Measurements from ENCODE around the gene NR1H2. TPM values are rescaled to one million over a fixed set of nuclear protein-coding genes. Genes with fewer than 3 reads are reported as not detected.
A peak's percentile ranks its signal among the peaks of the same experiment; 100 is the strongest.
"Not testable (repeated sequence)": the region's sequence is repeated elsewhere in the genome, so short reads cannot be mapped to it uniquely, and the experiment has no call there.

The NR1H2 gene
- total RNA-seq, 1 donor from 2014 or later, result 64.5 TPM

- DNase-seq (ENCODE audit: low spot score), result no peak
Observed at GRCh38 chr19:50378169-50378862, 2.1 kb downstream of the NR1H2 start.

- no peak for DNase-seq (ENCODE audit: low spot score)
Observed at GRCh38 chr19:50378863-50379236, 2.6 kb downstream of the NR1H2 start.

GRCh38 chr19:50379602-50380001, 3.3 kb downstream of the NR1H2 start:
- DNase-seq (ENCODE audit: low spot score), result no peak

- no peak for DNase-seq (ENCODE audit: low spot score)
Observed at GRCh38 chr19:50380137-50380536, 3.9 kb downstream of the NR1H2 start.

DNA sequence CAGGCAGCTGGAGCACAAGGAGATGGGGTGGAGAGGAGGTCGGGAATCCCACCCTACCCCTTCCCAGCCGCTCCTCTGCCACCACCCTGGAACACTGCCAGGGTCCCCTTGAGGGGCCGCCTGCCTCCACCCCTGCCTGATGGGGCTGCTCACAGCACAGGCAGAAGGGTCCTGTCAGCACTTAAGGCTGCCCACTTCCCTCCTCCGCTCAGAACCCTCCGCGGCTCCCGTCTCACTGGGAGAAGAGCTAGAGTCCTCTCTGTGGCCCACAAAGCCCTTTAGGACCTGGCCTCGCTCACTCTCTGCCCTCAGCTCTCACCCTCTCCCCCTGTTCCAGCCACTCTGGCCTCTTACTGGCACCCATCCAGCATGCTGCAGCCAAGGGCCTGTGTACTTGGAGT, 4.5 kb downstream of the NR1H2 start:
- DNase-seq (ENCODE audit: low spot score), result no peak

DNA sequence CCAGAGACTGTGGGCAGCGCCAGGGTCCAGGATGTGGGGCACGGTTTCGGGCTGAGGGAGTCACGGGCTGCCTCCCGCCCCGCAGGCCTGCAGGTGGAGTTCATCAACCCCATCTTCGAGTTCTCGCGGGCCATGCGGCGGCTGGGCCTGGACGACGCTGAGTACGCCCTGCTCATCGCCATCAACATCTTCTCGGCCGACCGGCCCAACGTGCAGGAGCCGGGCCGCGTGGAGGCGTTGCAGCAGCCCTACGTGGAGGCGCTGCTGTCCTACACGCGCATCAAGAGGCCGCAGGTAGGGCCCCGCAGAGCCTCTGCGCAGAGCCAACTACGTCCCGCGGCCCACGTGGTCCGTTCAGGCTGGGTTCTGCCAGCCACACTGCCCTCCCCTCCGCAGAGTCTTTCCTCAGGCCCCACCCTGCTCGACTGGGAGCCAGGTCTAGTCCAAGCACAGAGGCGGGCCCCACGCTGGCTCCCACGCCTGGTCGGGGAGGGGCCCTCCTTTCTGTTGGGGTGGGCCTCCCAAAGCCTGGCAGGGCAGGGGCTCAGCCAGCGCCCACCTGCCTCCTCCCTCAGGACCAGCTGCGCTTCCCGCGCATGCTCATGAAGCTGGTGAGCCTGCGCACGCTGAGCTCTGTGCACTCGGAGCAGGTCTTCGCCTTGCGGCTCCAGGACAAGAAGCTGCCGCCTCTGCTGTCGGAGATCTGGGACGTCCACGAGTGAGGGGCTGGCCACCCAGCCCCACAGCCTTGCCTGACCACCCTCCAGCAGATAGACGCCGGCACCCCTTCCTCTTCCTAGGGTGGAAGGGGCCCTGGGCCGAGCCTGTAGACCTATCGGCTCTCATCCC, 5.8 kb downstream of the NR1H2 start:
- no peak for DNase-seq (ENCODE audit: low spot score)

DNA sequence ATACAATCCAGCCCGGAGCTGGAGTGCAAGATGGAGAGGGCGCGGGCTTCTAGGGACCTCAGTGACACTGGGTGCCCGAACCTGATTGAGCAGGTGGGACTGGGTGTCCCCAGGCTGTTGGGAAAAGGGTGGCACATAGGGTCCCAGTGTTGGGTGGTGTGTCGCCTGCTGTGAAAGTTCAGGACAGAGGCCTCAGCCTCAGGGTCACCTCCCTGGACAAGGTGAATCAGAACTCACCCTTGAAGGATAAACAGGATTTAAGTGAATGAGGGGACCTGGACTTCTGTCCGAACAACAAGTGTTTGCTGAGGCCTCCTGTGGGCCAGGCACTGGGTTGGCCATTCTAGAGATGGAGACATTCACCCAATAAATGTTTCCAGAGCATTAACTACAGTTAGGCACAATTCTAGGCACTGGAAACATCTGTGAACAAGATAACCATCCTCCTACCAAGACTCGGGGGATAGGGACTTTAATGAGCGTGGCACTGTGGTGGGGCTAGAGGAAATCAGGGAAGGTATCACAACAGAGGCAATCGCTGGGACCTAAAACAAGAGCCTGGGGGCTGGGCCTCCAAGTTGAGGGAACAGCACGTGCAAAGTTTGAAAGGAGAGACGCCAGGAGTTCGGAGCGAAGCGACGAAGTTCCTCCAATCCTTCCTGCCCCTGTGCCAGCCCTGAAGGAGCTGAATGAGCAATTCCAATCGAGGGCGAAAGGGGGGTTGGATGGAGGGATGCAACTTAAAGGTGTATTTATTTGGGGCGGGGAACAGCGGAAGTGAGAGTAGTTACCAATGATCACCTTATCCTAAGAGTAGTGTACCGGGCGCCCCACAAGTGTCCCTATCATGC, 7.0 kb downstream of the NR1H2 start:
- DNase-seq (ENCODE audit: low spot score), result no peak

DNA sequence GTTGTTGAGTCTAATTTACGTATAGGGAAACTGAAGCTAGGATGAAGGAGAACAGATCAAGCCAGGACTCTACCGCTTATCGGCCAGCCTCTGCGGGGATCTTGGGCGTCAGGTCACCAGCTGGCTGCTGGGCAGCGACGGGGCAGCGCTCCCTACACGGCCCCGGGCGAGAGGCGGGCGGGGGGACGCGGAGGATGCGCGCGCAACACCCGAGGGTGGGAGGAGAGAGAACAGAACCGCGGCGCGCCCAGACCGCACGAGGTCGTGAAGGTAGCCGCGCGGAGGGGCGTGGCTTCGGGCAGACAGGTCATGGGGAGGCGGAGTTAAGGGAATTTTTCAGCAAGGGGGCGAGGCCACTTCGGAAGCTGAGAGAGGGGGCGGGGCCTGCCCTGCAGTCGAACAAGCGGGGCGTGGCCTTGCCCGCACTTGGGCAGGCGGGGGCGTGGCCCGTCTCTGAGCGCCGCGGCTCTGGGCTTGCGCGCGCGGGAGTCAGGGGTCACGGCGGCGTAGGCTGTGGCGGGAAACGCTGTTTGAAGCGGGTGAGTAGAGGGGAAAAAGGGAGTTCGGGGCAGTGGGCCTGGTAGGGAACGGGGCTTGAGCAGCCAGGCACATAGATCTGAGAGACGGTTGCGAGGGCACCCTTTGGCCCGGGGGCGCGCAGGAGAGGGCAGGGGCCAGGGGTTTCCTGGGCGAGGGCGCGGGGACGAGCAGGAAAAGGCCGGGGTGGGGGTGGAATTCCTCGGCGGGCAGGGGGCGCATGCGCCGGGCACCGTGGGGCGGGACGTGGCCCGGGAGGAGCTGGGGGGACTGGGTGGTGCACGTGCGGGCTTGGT, 7.8 kb downstream of the NR1H2 start, which contains the start of gene POLD1:
POLD1 (plus strand) TSS at position 496 of the 833 bp plus-strand sequence. CDS start 14,505 bp downstream, outside the sequence.
- DNase-seq (ENCODE audit: low spot score), result peak; percentile 97

DNA sequence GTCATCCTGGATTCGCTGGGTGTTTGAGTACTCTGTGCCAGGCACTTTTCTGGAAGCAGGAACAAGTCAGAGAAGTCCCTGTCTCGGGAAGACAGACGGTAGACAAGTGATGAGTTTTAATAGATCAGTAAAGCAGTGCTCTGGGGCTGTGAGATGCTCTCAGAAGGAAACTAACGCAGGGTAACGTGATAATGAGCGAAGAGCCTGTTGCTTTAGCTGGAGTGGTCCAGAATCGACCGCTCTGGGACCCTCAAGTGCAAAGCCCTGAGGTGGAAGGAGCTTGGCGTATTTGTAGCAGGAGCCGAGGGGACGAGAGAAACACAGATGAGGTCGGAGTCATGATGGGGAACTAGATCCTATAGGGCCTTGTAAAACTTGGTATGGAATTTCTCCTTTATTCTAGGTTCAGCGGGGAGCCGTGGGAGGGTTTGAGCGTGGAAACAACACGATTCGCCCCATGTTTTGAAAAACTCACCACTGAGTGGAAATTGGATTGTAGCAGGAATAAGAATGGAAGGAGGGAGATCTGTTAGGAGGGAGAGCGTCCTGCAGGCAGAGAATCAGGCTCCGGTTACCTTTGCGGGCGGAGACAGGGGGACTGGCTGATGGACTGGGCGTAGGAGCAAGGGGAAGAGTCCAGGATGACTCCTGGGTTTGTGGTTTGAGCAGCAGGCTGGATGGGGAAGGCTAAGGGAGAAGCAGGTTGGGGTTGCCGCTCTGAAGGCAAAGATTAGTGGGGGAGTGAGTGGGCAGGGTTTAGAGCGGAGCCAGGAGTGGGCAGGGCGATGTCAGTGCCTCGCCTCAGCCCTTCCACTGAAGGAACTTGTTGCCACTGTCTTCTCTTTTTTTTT, 8.7 kb downstream of the NR1H2 start:
- DNase-seq (ENCODE audit: low spot score), result no peak

DNA sequence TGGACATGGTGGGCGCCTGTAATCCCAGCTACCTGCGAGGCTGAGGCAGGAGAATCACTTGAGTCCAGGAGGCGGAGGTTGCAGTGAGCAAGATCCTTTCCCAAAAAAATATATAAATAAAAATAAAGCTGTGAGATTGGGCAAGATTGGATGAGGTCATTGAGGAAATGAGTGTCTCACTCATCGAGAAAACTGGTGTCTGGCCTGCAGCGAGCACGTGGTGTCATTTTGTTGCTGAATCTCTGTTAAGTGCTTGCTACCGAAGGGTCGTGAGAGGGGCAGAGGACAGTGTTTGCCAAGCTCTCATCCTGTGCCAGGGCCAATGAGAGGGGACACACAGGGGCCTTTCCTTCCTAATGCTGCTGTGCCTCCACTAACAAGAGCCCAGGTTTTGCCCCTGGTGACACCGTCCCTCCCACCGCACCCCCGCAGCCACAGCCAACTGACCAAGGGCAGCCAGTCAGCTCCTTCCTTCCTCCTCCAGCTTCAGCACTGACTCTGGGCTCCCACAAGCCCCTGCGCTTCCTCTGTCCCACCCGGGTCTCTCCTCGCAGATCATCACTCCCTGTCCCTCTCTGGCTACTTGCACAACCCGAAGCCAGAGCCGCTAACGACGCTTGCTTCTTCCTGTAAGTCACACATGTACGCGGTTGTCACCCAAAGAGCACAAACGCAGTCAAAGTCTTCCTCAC, 11.1 kb downstream of the NR1H2 start:
- DNase-seq (ENCODE audit: low spot score), result no peak

GRCh38 chr19:50387868-50388245, 11.6 kb downstream of the NR1H2 start:
- no peak for DNase-seq (ENCODE audit: low spot score)

DNA sequence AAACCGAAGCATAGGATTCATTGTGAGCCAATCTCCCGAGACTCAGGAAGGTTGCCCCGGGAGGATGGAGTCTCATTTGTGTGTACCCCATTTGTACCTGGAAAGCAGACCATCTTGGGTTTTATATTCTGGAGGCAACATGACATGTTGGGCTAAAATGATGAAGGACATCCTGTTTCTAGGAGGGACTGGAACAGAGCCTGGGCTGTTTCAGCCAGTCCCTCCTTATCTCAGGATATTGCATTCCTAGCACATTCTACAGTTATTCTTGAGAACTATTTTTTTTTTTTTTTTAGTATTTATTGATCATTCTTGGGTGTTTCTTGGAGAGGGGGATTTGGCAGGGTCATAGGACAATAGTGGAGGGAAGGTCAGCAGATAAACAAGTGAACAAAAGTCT, 14.0 kb downstream of the NR1H2 start:
- not testable (repeated sequence) for DNase-seq (ENCODE audit: low spot score)

DNA sequence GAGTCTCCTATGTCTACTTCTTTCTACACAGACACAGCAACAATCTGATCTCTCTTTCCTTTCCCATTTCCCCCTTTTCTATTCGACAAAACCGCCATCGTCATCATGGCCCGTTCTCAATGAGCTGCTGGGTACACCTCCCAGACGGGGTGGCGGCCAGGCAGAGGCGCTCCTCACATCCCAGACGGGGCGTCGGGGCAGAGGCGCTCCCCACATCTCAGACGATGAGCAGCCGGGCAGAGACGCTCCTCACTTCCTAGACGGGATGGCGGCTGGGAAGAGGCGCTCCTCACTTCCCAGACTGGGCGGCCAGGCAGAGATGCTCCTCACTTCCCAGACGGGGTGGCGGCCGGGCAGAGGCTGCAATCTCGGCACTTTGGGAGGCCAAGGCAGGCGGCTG, 14.7 kb downstream of the NR1H2 start:
- DNase-seq (ENCODE audit: low spot score), result not testable (repeated sequence)

- DNase-seq (ENCODE audit: low spot score), result no peak
Observed at GRCh38 chr19:50392759-50393158, 16.5 kb downstream of the NR1H2 start.

- DNase-seq (ENCODE audit: low spot score), result no peak
Observed at GRCh38 chr19:50393589-50393988, 17.3 kb downstream of the NR1H2 start.

GRCh38 chr19:50394017-50394416, 17.8 kb downstream of the NR1H2 start:
- DNase-seq (ENCODE audit: low spot score), result no peak

DNA sequence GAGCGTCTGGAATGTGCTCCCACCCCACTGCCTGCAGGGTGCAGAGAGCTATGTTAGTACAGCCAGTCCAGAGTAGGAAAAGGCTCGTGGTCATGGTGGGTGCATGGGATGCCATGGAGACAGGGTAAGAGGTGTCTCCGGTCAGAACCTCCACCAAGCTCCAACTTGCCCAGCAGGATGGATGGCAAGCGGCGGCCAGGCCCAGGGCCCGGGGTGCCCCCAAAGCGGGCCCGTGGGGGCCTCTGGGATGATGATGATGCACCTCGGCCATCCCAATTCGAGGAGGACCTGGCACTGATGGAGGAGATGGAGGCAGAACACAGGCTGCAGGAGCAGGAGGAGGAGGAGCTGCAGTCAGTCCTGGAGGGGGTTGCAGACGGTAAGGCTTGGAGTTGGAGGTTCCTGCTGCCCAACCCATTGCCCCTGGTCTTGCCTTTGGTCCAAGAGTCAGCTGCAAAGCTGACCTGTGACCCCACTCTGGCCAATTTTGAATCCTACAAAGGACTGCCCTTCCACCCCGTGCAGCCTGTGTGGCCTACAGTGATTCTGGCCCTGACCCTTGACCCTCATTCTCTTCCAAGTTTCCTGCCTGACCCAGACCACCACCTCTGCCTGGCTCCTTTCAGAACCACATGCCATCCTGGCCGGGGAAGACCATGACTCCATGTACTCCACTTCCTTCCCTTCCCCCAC, 22.6 kb downstream of the NR1H2 start:
- DNase-seq (ENCODE audit: low spot score), result no peak

GRCh38 chr19:50399368-50399745, 23.1 kb downstream of the NR1H2 start:
- no peak for DNase-seq (ENCODE audit: low spot score)

All from ureter (tissue), 1 donor.